Hepatocyte (in vitro differentiated cells): ENCODE measurements around the gene XRCC5. TPM values are rescaled to one million over a fixed set of nuclear protein-coding genes. Genes with fewer than 3 reads are reported as not detected.
A peak's percentile ranks its signal among the peaks of the same experiment; 100 is the strongest.

Experiments
- DNase-seq: peaks from one replicate; pipeline ENCODE4 v3.0.0-alpha.2; 2016; ENCODE audit warnings: low spot score
- H2AFZ ChIP-seq: fragments of 200-600 bp; sonication (generic); 2 replicates; pipeline ENCODE4 v1.6.0; 2016; ENCODE audit warnings: antibody characterized with exemption, mild to moderate bottlenecking
- H3K27ac ChIP-seq: fragments of 200-600 bp; sonication (generic); 2 replicates; pipeline ENCODE4 v1.5.1; 2016; ENCODE audit warnings: mild to moderate bottlenecking
- H3K27me3 ChIP-seq: fragments of 200-600 bp; sonication (generic); 2 replicates; pipeline ENCODE4 v1.6.1; 2016
- H3K36me3 ChIP-seq: fragments of 200-600 bp; sonication (generic); replicated peaks from 2 replicates; pipeline ENCODE4 v1.5.1; 2016; ENCODE audit warnings: low read depth; ENCODE audit not compliant: insufficient read depth
- H3K4me1 ChIP-seq: fragments of 200-600 bp; sonication (generic); 2 replicates; pipeline ENCODE4 v1.5.1; 2016; ENCODE audit warnings: mild to moderate bottlenecking, moderate library complexity; ENCODE audit not compliant: insufficient read depth
- H3K4me2 ChIP-seq: fragments of 200-600 bp; sonication (generic); 2 replicates; pipeline ENCODE4 v1.6.0; 2016
- H3K4me3 ChIP-seq: fragments of 200-600 bp; sonication (generic); 2 replicates; pipeline ENCODE4 v1.5.1; 2016; ENCODE audit warnings: mild to moderate bottlenecking
- H3K79me2 ChIP-seq: fragments of 200-600 bp; sonication (generic); 2 replicates; pipeline ENCODE4 v1.6.0; 2017; ENCODE audit warnings: mild to moderate bottlenecking
- H3K9me2 ChIP-seq: fragments of 200-600 bp; sonication (generic); replicated peaks from 2 replicates; pipeline ENCODE4 v1.6.0; 2017; ENCODE audit warnings: mild to moderate bottlenecking; ENCODE audit not compliant: insufficient read depth
- H3K9me3 ChIP-seq: fragments of 200-600 bp; sonication (generic); 2 replicates; pipeline ENCODE4 v1.5.1; 2016; ENCODE audit warnings: low read depth, mild to moderate bottlenecking
- H4K20me1 ChIP-seq: fragments of 200-600 bp; sonication (generic); 2 replicates; pipeline ENCODE4 v1.6.0; 2016; ENCODE audit warnings: mild to moderate bottlenecking; ENCODE audit not compliant: insufficient read depth, poor library complexity, severe bottlenecking
- EZH2 ChIP-seq: fragments of 200-600 bp; sonication (generic); IDR thresholded peaks from 2 replicates; pipeline ENCODE4 v1.6.1; 2016; ENCODE audit warnings: antibody characterized with exemption, mild to moderate bottlenecking, borderline replicate concordance
- EZH2phosphoT487 ChIP-seq: fragments of 200-600 bp; sonication (generic); IDR thresholded peaks from one replicate; pipeline ENCODE4 v1.6.1; 2018; ENCODE audit warnings: antibody characterized with exemption, mild to moderate bottlenecking, low read depth, moderate library complexity; ENCODE audit not compliant: unreplicated experiment, severe bottlenecking
- WGBS: methylation state at CpG from one replicate; pipeline ENCODE4 v1.1.6; 2016; ENCODE audit warnings: low lambda C conversion rate; ENCODE audit errors: missing lambda C conversion rate; 5-methylcytosine and 5-hydroxymethylcytosine counted together
- polyA plus RNA-seq: library from polyadenylated mRNA; unstranded; fragments of >200 nt; fragmentation: Nextera tagmentation; extraction: Ambion mirVana; gene quantifications from 2 replicates; pipeline ENCODE4 v1.2.1, GENCODE V29; 2016
- total RNA-seq: library from RNA; depleted of rRNA; stranded (reverse); fragments of >200 nt; gene quantifications from 2 replicates; pipeline ENCODE4 v1.2.3, GENCODE V29; 2014
- TF ChIP-seq, protein P1 (sequence below): fragments of 200-600 bp; sonication (generic); IDR thresholded peaks from 2 replicates; pipeline ENCODE4 v1.5.1; 2016; ENCODE audit warnings: antibody characterized with exemption, mild to moderate bottlenecking; ENCODE audit not compliant: poor library complexity

XRCC5 gene
- total and polyA plus RNA-seq, 2 experiments from 2014 or later: 181 to 208 TPM

DNA sequence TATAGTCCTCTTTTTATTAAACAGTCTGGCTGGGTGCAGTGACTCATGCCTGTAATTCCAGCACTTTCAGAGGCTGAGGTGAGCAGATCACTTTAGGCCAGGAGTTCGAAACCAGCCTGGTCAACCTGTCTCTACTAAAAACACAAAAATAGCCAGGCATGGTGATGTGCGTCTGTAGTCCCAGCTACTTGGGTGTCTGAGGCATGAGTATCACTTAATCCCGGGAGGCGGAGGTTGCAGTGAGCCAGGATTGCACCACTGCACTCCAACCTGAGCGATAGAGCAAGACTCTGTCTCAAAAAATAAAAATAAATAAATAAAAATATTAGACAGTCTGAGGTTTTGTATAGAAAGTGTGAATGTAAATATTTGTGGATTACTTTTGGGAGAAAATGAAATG lies 17.8 kb downstream of the XRCC5 start:
- Histone ChIP-seq H2AFZ (no peak overlapping the region), H3K27me3 (no peaks in the 10 kb centered on the region), H3K36me3 (peaks cover 7% of the 10 kb centered on the region), H3K27ac (no peak overlapping the region), H3K9me3 (no peaks in the 10 kb centered on the region), H3K79me2 (peaks cover 67% of the 10 kb centered on the region), H3K4me2 (no peak overlapping the region), H3K4me3 (no peak overlapping the region), H4K20me1 (peaks cover 4% of the 10 kb centered on the region), H3K4me1 (peaks cover 18% of the 10 kb centered on the region), H3K9me2 (no peaks in the 10 kb centered on the region)
- no peak for DNase-seq
- 93% methylated on average over 5 of the region's 5 CpGs for WGBS
- TF ChIP-seq EZH2phosphoT487: no peak
- TF ChIP-seq, protein P1, sequence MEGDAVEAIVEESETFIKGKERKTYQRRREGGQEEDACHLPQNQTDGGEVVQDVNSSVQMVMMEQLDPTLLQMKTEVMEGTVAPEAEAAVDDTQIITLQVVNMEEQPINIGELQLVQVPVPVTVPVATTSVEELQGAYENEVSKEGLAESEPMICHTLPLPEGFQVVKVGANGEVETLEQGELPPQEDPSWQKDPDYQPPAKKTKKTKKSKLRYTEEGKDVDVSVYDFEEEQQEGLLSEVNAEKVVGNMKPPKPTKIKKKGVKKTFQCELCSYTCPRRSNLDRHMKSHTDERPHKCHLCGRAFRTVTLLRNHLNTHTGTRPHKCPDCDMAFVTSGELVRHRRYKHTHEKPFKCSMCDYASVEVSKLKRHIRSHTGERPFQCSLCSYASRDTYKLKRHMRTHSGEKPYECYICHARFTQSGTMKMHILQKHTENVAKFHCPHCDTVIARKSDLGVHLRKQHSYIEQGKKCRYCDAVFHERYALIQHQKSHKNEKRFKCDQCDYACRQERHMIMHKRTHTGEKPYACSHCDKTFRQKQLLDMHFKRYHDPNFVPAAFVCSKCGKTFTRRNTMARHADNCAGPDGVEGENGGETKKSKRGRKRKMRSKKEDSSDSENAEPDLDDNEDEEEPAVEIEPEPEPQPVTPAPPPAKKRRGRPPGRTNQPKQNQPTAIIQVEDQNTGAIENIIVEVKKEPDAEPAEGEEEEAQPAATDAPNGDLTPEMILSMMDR: no peak
- TF ChIP-seq EZH2: no peak

DNA sequence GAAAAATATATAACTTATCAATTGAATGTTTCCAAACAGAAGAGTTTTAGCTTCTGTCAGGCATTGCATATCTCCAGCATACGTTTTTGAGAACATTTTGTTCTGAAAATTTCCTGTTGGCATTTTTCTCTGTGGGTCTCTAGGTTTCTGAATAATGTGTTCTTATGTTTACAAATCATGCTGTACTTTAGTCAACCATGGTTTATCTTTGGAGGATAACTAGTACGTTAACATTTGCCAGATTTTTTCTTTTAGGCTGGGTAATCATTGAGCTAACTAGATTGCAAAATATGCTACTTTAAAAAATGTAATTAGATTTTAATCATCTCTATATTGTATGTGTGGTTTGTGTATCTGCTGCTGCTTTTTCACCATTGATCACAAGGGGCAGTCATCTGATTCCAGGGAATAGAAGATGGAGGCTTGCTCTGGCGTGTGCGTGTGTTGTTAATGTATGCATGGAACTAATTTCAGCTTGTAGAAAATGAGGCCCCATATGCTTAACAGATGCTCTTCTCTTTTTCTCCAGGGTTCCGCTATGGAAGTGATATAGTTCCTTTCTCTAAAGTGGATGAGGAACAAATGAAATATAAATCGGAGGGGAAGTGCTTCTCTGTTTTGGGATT lies 21.3 kb downstream of the XRCC5 start:
- Histone ChIP-seq H3K79me2 (peaks cover 52% of the 10 kb centered on the region), H3K4me1 (peaks cover 26% of the 10 kb centered on the region), H3K27ac (peak overlapping the region; percentile 49), H3K4me2 (peak overlapping the region; percentile 8), H3K36me3 (peaks cover 20% of the 10 kb centered on the region), H2AFZ (no peak overlapping the region), H4K20me1 (peaks cover 4% of the 10 kb centered on the region), H3K9me3 (no peaks in the 10 kb centered on the region), H3K27me3 (no peaks in the 10 kb centered on the region), H3K9me2 (no peaks in the 10 kb centered on the region), H3K4me3 (no peak overlapping the region)
- 69% methylated on average over 6 of the region's 6 CpGs for WGBS
- DNase-seq: no peak
- TF ChIP-seq, protein P1: no peak
- no peak for TF ChIP-seq EZH2phosphoT487
- TF ChIP-seq EZH2: no peak

DNA sequence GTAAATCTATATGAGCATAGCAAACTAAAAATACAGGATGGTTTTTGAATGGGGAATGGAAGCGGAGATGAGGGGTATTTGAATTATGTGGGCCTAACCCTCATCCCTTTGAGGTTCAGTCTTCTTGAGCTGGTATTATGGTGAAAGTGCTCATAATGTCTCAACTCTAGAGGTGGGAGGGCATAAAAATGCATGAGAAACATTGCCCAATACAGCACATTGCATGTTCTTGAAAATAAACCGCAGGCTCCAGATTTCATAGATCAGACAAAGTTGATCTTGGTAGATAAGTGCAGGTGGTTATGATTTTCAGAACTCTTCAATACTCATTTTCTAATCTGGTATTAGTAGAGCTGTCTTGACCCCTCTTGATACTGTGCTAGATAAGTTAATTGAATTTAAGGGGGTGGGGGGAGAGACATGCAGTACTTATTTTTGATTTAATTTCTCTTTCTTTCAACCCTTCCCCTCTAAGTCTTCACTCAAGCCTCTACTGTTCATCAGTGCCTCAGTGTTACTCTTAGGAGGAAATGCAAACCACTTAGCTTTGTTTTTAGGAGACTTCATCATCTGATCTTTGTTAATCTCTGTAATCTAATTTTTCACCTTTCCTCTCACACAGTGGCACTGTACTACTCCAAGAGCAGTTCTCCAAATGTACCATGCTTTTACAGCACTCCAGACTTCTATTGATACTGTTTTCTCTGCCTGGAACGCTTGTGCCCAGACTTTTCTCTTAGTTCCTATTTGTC lies 22.2 kb downstream of the XRCC5 start:
- Histone ChIP-seq H3K27ac (peak overlapping the region; percentile 49), H3K36me3 (peaks cover 20% of the 10 kb centered on the region), H3K9me2 (no peaks in the 10 kb centered on the region), H3K27me3 (no peaks in the 10 kb centered on the region), H3K4me3 (no peak overlapping the region), H3K9me3 (no peaks in the 10 kb centered on the region), H4K20me1 (peaks cover 4% of the 10 kb centered on the region), H3K79me2 (peaks cover 43% of the 10 kb centered on the region), H3K4me1 (peaks cover 26% of the 10 kb centered on the region), H2AFZ (no peak overlapping the region), H3K4me2 (no peak overlapping the region)
- no peak for TF ChIP-seq EZH2
- TF ChIP-seq, protein P1: no peak
- no peak for TF ChIP-seq EZH2phosphoT487
- 93% methylated on average over 3 of the region's 3 CpGs for WGBS
- no peak for DNase-seq
